ENCODE data around the gene CACFD1. TPM values are rescaled to one million over a fixed set of nuclear protein-coding genes. Genes with fewer than 3 reads are reported as not detected.

Gene CACFD1
- total and polyA plus RNA-seq, 10 donors, result 4.7 to 14.2 (median 11.9) TPM

GRCh38 chr9:133514460-133515239, 54.9 kb downstream of the CACFD1 start:
- H3K9me3 ChIP-seq, result no peaks in the 10 kb centered on the region
- peak overlapping the region in 3 of 8 donors; percentile 8 to 36 (median 30) for H3K27ac ChIP-seq
- peaks cover 4 to 27% (median 10%) of the 10 kb centered on the region in 6 donors for H3K4me1 ChIP-seq
- H3K4me3 ChIP-seq, result no peak overlapping the region
- no peaks in the 10 kb centered on the region for H3K36me3 ChIP-seq
- intact Hi-C loops (cut with DNase I; ENCODE audit: low total_unique reads), result no loop called here
- DNase-seq, result no peak
- peaks cover 0 to 56% (median 0%) of the 10 kb centered on the region in 7 donors for H3K27me3 ChIP-seq (replicated peaks in 1 of 7)
- TF ChIP-seq POLR2AphosphoS5 (IDR thresholded peaks at IDR 0.05) (peak in 1 of 3 donors; percentile 14), POLR2A (IDR thresholded peaks at IDR 0.05) (no peak)
- 44 to 66% (median 54%) methylated on average over 13 to 14 of the region's 14 CpGs for WGBS, 5 donors

GRCh38 chr9:133515240-133515610, 55.4 kb downstream of the CACFD1 start:
- TF ChIP-seq POLR2A (IDR thresholded peaks at IDR 0.05), result no peak
- no peak for TF ChIP-seq POLR2AphosphoS5 (IDR thresholded peaks at IDR 0.05)
- TF ChIP-seq, protein P1, sequence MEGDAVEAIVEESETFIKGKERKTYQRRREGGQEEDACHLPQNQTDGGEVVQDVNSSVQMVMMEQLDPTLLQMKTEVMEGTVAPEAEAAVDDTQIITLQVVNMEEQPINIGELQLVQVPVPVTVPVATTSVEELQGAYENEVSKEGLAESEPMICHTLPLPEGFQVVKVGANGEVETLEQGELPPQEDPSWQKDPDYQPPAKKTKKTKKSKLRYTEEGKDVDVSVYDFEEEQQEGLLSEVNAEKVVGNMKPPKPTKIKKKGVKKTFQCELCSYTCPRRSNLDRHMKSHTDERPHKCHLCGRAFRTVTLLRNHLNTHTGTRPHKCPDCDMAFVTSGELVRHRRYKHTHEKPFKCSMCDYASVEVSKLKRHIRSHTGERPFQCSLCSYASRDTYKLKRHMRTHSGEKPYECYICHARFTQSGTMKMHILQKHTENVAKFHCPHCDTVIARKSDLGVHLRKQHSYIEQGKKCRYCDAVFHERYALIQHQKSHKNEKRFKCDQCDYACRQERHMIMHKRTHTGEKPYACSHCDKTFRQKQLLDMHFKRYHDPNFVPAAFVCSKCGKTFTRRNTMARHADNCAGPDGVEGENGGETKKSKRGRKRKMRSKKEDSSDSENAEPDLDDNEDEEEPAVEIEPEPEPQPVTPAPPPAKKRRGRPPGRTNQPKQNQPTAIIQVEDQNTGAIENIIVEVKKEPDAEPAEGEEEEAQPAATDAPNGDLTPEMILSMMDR (IDR thresholded peaks at IDR 0.05 in 8 of 11, conservative IDR thresholded peaks at IDR 0.05 in 3 of 11), result no peak
- Histone ChIP-seq H3K27ac (no peak overlapping the region), H3K27me3 (replicated peaks in 1 of 7) (peaks cover 0 to 50% (median 0%) of the 10 kb centered on the region in 7 donors), H3K4me1 (peaks cover 0 to 21% (median 5%) of the 10 kb centered on the region in 6 donors), H3K36me3 (no peaks in the 10 kb centered on the region), H3K4me3 (no peak overlapping the region), H3K9me3 (no peaks in the 10 kb centered on the region)
- intact Hi-C loops (cut with DNase I; ENCODE audit: low total_unique reads), result no loop called here
- WGBS, 5 donors, result 79 to 95% (median 91%) methylated on average over 8 to 10 of the region's 10 CpGs
- DNase-seq, result no peak

- no peak for DNase-seq
- no peaks in the 10 kb centered on the region for H3K9me3 ChIP-seq
- intact Hi-C loops (cut with DNase I; ENCODE audit: low total_unique reads), result no loop called here
- no peak overlapping the region for H3K27ac ChIP-seq
- H3K4me3 ChIP-seq, result no peak overlapping the region
- no peaks in the 10 kb centered on the region for H3K36me3 ChIP-seq
- 72 to 89% (median 85%) methylated on average over 9 to 17 of the region's 17 CpGs for WGBS, 5 donors
- peaks cover 0 to 45% (median 0%) of the 10 kb centered on the region in 7 donors for H3K27me3 ChIP-seq (replicated peaks in 1 of 7)
- no peak for TF ChIP-seq POLR2AphosphoS5 (IDR thresholded peaks at IDR 0.05)
- TF ChIP-seq POLR2A (IDR thresholded peaks at IDR 0.05), result no peak
- TF ChIP-seq, protein P1 (IDR thresholded peaks at IDR 0.05 in 8 of 11, conservative IDR thresholded peaks at IDR 0.05 in 3 of 11), result no peak
- peaks cover 0 to 16% (median 2%) of the 10 kb centered on the region in 6 donors for H3K4me1 ChIP-seq
These were observed 56.0 kb downstream of the CACFD1 start for GRCh38 chr9:133515615-133516255.

DNA sequence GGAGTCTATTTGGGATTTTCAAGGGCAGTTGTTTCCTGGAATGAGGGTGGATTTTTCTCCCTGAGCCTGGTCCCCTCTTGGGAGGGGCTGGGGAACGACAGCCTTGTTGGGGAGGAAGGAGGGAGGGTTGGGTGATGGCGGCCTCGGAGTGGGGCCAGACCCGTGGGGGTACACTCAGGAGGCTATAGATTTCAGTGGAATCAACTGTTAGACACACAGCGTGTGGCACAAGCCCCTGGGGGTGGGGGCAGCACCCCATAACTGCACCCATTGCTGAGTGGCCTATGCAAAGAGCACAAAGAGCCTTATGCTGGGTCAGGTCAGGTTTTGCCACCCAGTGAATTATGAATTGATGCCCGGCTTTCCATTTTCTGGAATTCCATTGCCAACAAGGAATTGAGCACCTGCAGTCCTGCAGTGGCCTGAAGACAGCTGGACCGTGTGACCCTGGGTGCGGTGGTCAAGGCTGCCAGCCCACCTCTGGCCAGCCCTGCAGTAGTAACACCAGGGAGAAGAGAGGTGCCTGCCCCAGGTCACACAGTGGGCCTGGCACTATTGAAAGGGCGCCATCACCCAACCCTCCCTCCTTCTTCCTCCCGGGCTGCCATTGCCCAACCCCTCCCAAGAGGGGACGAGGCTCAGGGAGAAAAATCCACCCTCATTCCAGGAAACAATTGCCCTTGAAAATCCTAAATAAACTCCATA, 56.6 kb downstream of the CACFD1 start:
- Histone ChIP-seq H3K4me1 (peaks cover 0 to 11% (median 2%) of the 10 kb centered on the region in 6 donors), H3K27ac (no peak overlapping the region), H3K27me3 (replicated peaks in 1 of 7) (peaks cover 0 to 41% (median 0%) of the 10 kb centered on the region in 7 donors), H3K4me3 (no peak overlapping the region), H3K9me3 (no peaks in the 10 kb centered on the region), H3K36me3 (no peaks in the 10 kb centered on the region)
- no peak for DNase-seq
- intact Hi-C loops (cut with DNase I; ENCODE audit: low total_unique reads), result no loop called here
- 65 to 84% (median 78%) methylated on average over 8 to 11 of the region's 11 CpGs for WGBS, 5 donors
- TF ChIP-seq POLR2AphosphoS5 (IDR thresholded peaks at IDR 0.05) (no peak), POLR2A (IDR thresholded peaks at IDR 0.05) (no peak)
- TF ChIP-seq, protein P1 (IDR thresholded peaks at IDR 0.05 in 8 of 11, conservative IDR thresholded peaks at IDR 0.05 in 3 of 11), result no peak

Data from spleen (tissue), 11 donors.